ENCODE data around the gene ARFIP2. TPM values are rescaled to one million over a fixed set of nuclear protein-coding genes. Genes with fewer than 3 reads are reported as not detected.
A peak's percentile ranks its signal among the peaks of the same experiment; 100 is the strongest.

ARFIP2 gene
- total and polyA plus RNA-seq, 2 of the 8 experiments (the other 6 are each of a cell fraction or from before 2014, with no cell fraction given), result 48.3 to 48.7 TPM

GRCh38 chr11:6476571-6476970 is 4.6 kb downstream of the ARFIP2 start:
- CTCF ChIA-PET (ENCODE audit: partially characterized antibody), result interaction anchor here (0.5 to 7.0 kb wide), 21 partner anchors 9 to 216 kb away, joined by 3 to 69 read pairs (median 7); partner anchors contain the start of genes DNHD1, HPX, RRP8 and SMPD1
- no peak overlapping the region for H3K4ac ChIP-seq (replicated peaks; ENCODE audit: insufficient read length, low read depth, low read length)
- H3K36me3 ChIP-seq (ENCODE audit: control insufficient read depth in 2 of 4, insufficient read depth in 4 of 4, low read length in 3 of 4), result peaks cover 13 to 34% (median 24%) of the 10 kb centered on the region in 4 experiments
- H3K27ac ChIP-seq (ENCODE audit: low read depth, low read length), result 0 out of 2 replicates have a peak overlapping the region, but pooled peaks have one; percentile 29
- H3K4me1 ChIP-seq (replicated peaks in 1 of 4; ENCODE audit: control insufficient read depth in 3 of 4, insufficient read depth in 4 of 4, low read length in 3 of 4), result peaks cover 8 to 24% (median 11%) of the 10 kb centered on the region in 4 experiments
- no peak overlapping the region for H2AK5ac ChIP-seq (ENCODE audit: low read depth, low read length)
- peaks cover 6 to 18% of the 10 kb centered on the region in 2 experiments for H3K79me2 ChIP-seq (ENCODE audit: control insufficient read depth in 1 of 2, insufficient read depth in 2 of 2, low read length in 2 of 2)
- H2BK120ac ChIP-seq (replicated peaks; ENCODE audit: low read depth, low read length), result no peak overlapping the region
- no peak overlapping the region for H3K18ac ChIP-seq (ENCODE audit: extremely low read depth, low read length)
- no peak overlapping the region for H4K8ac ChIP-seq (ENCODE audit: extremely low read depth, insufficient read depth, low read length)
- H3K23me2 ChIP-seq (ENCODE audit: low read depth, low read length), result peaks cover 15% of the 10 kb centered on the region
- no peak for FAIRE-seq
- H4K91ac ChIP-seq (replicated peaks; ENCODE audit: insufficient read length, low read length), result no peak overlapping the region
- no peak overlapping the region for H3K4me2 ChIP-seq (ENCODE audit: insufficient read depth in 1 of 2, low read depth in 2 of 2, low read length in 2 of 2)
- H2BK12ac ChIP-seq (ENCODE audit: low read depth, low read length), result no peak overlapping the region
- no peak for DNase-seq (ENCODE audit: low read depth in 1 of 2, low spot score in 2 of 2)
- H3K79me1 ChIP-seq (ENCODE audit: low read depth, low read length), result peaks cover 9% of the 10 kb centered on the region
- H2BK20ac ChIP-seq (ENCODE audit: low read length), result no peak overlapping the region
- no peak overlapping the region for H3K9ac ChIP-seq (replicated peaks in 1 of 4; ENCODE audit: extremely low read depth in 1 of 4, low read depth in 3 of 4, low read length in 3 of 4)
- H3K23ac ChIP-seq (ENCODE audit: insufficient read length), result no peak overlapping the region
- H2AFZ ChIP-seq (ENCODE audit: low read length), result no peak overlapping the region
- POLR2A ChIA-PET (ENCODE audit: partially characterized antibody), result interaction anchor here (1.1 to 3.1 kb wide), 12 partner anchors 8 to 204 kb away, joined by 3 to 13 read pairs (median 5); partner anchors contain the start of genes DNHD1 and TAF10
- peaks cover 1 to 6% of the 10 kb centered on the region in 2 experiments for H4K20me1 ChIP-seq (replicated peaks in 1 of 2; ENCODE audit: control insufficient read depth in 1 of 2, insufficient read depth in 2 of 2, low read length in 2 of 2)
- no peak overlapping the region for H3K14ac ChIP-seq (ENCODE audit: insufficient read length)
- no peak overlapping the region for H3K4me3 ChIP-seq (ENCODE audit: extremely low read depth in 1 of 4, insufficient read depth in 2 of 4, low read depth in 3 of 4, low read length in 4 of 4)
- no peak for TF ChIP-seq RFX5 (IDR thresholded peaks at IDR 0.05; ENCODE audit: borderline replicate concordance, low read depth, low read length)
- TF ChIP-seq RXRA (IDR thresholded peaks at IDR 0.05; ENCODE audit: insufficient read depth, low read depth, low read length), result no peak
- TF ChIP-seq USF2 (IDR thresholded peaks at IDR 0.05; ENCODE audit: low read length), result no peak
- TF ChIP-seq TBP (IDR thresholded peaks at IDR 0.05; ENCODE audit: low read depth, low read length), result no peak
- peak; percentile 72 for TF ChIP-seq SP1 (IDR thresholded peaks at IDR 0.05; ENCODE audit: low read depth, low read length)
- H2BK15ac ChIP-seq (ENCODE audit: low read length), result no peak overlapping the region
- no peak overlapping the region for H4K5ac ChIP-seq (ENCODE audit: insufficient read length, low read depth, low read length)
- H3K27me3 ChIP-seq (replicated peaks in 1 of 4; ENCODE audit: control insufficient read depth in 3 of 4, extremely low read depth in 1 of 4, insufficient read depth in 3 of 4, low read length in 3 of 4), result no peaks in the 10 kb centered on the region; a peak in 1 of 7 replicates
- no peak overlapping the region for H2BK5ac ChIP-seq (ENCODE audit: low read depth, low read length)
- H3K9me3 ChIP-seq (ENCODE audit: insufficient read depth in 2 of 2, low read depth in 1 of 2, low read length in 1 of 2), result no peaks in the 10 kb centered on the region
- 88% methylated on average over 4 of the region's 4 CpGs; no CpG with 5 or more reads in 1 of the 2 experiments for WGBS, 2 experiments (ENCODE audit: extremely low coverage in 1 of 2, insufficient coverage in 1 of 2, insufficient read length in 1 of 2, insufficient replicate concordance in 2 of 2, low coverage in 1 of 2, low lambda C conversion rate in 2 of 2, missing lambda C conversion rate in 1 of 2)
- no peak overlapping the region for H3K56ac ChIP-seq (replicated peaks; ENCODE audit: insufficient read length, low read depth, low read length)
